ENCODE results near the gene PDGFB.

- TF ChIP-seq EP300 (IDR thresholded peaks at IDR 0.05; ENCODE audit: low read length), result no peak
- TF ChIP-seq TAF1 (IDR thresholded peaks at IDR 0.05; ENCODE audit: control insufficient read depth, extremely low read depth, insufficient read depth, low read length, severe bottlenecking), result no peak
- no peak for TF ChIP-seq EZH2 (IDR thresholded peaks at IDR 0.05; ENCODE audit: borderline replicate concordance, low read depth, low read length)
- TF ChIP-seq SMAD3 (CRISPR knock-in tag; conservative IDR thresholded peaks at IDR 0.05), result no peak
- TF ChIP-seq SRSF1 (IDR thresholded peaks at IDR 0.05; ENCODE audit: low read depth, low read length), result no peak
- no peak for TF ChIP-seq MAFK (IDR thresholded peaks at IDR 0.05; ENCODE audit: low read length)
- TF ChIP-seq SPI1 (IDR thresholded peaks at IDR 0.05; ENCODE audit: borderline replicate concordance, low read depth, low read length), result no peak
- TF ChIP-seq ETV5 (CRISPR knock-in tag; IDR thresholded peaks at IDR 0.05; ENCODE audit: low read depth), result no peak
- TF ChIP-seq, protein P1, sequence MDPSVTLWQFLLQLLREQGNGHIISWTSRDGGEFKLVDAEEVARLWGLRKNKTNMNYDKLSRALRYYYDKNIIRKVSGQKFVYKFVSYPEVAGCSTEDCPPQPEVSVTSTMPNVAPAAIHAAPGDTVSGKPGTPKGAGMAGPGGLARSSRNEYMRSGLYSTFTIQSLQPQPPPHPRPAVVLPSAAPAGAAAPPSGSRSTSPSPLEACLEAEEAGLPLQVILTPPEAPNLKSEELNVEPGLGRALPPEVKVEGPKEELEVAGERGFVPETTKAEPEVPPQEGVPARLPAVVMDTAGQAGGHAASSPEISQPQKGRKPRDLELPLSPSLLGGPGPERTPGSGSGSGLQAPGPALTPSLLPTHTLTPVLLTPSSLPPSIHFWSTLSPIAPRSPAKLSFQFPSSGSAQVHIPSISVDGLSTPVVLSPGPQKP (CRISPR knock-in tag; IDR thresholded peaks at IDR 0.05), result no peak
Observed at GRCh38 chr22:39240831-39241793, 3.7 kb downstream of the PDGFB start.

All from K562 (cell line).